ENCODE results near the gene ROMO1. TPM values are rescaled to one million over a fixed set of nuclear protein-coding genes. Genes with fewer than 3 reads are reported as not detected.

Gene ROMO1
- 146 TPM for total RNA-seq

DNA sequence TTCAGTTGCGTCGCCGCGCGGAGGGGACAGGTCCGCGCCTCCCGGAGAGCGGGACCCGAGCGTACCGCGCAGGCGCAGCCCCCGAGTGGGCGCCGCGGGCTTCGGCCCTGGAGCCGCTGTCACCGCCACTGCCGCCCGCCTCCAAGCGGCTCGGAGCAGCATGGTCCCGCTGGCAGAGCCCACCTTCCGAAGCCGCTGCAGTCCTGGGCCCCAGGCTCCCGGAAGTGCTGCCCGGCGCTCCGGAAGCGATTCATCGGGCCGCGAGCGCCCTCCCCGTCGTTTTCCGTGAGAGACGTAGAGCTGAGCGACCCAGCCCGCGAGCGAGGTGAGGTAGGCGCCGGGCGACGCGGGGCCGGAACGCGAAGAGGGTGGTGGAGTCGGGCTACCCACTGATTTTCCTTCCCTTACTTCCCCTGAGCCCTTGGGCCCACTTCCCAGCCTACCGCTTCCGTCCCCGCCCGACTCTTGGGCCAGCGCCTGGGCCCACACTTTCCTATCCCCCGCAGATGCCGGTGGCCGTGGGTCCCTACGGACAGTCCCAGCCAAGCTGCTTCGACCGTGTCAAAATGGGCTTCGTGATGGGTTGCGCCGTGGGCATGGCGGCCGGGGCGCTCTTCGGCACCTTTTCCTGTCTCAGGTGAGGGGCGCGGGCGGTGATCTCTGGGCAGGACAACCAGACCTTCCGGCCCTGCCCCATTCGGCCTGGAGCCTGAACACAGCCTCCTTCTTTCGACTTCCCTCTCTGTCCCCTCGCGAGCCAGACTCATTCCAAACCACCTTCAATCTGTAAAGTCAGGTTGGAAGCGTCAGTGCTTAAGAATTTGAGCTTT is at the start of gene ROMO1, which contains the start of gene NFS1:
ROMO1 (plus strand) TSS at position 279 of the 830 bp plus-strand sequence; CDS start at position 507, 228 bp downstream.
NFS1 (minus strand) TSS at position 226 of the 830 bp plus-strand sequence; CDS start at position 162, 64 bp downstream.
- peak; percentile 75 to 96 (median 95) for DNase-seq (ENCODE audit: low read depth in 2 of 3, low spot score in 2 of 3)

DNA sequence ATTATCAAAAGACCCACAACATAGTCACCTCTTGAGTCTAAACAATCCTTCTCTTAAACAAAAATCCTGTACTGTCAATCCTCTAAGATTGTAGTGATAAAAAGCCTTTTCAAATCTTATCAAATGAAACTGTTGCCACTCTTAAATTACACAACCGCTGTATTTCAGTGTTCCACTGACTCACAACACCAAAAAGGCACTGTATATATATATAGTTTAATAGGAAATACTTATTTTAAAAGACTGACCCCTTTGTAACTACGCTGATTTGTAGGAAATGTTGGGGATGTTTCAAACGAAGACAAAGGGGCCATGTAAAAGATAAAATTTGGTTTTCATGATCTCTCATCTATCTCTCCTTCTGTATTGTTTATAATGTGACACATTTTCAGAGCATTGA is 48.6 kb upstream of the ROMO1 start:
- no peak for DNase-seq (ENCODE audit: low read depth in 2 of 3, low spot score in 2 of 3)

DNA sequence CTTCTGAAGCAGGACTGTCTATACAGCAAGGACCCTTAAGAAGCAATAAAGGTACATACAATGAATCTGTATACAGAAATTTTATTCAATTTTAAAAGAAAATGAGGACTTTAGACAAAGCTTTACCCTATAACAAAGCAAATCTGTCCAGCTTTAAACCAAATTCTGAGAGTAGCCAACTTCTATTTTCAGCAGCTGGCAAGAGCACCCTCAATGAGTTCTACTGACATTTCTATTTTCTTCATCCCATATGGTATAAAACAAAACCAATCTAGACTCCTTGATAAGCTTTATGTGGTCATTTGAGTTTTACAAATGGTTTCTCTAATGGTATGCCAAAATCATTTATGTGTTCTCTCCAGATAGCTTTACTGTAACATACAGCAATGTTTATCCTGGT is 47.2 kb upstream of the ROMO1 start:
- DNase-seq (ENCODE audit: low read depth in 2 of 3, low spot score in 2 of 3) = no peak

DNA sequence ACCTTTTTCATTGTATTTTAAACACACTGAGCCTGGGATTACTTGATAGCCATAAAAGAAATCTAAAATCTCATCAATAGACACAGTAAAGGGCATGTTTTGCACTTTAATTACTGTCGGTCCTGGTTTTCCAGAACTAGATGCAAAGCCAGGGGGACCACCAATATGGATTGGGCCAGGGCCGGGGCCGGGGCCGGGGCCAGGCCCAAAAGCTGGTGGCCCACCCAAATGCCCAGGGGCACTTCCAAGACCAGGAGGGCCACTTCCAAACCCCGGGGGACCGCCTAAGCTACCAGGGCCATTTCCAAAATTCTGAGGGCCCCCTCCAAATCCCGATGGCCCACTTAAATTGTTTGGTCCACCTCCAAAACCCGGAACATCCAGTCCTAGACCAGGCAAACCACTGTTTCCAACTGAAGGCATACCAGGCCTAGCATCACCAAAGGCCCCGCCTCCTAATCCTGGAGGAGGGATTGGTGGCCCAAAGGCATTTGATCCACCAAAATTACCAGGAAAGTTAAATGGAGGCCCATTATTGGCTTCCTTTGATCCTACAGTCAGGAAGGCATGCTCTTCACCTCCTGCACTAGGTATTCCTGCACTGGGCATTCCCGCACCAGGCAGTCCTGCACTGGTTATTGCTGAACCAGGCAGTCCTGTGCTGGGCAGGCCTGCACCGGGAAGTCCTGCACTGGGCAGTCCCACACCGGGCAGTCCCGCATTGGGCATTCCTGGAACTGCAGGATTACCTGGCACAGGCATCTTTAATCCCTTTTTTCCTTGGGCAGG is 46.4 kb upstream of the ROMO1 start:
- no peak for DNase-seq (ENCODE audit: low read depth in 2 of 3, low spot score in 2 of 3)

DNA sequence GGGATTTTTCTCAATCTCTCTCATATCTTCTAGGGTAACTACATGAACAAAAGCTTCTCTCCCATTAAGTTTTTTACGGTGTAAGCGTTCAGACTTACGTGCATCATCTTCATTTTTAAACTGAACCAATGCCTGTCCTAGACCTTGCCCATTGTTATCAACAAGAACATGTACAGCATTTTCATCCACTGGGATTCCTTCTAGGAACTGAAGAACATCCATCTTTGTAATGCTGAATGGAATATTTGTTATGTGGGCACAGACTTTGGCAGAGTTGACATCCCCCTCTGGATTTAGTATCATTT is 45.8 kb upstream of the ROMO1 start:
- DNase-seq (ENCODE audit: low read depth in 2 of 3, low spot score in 2 of 3) = no peak

DNA sequence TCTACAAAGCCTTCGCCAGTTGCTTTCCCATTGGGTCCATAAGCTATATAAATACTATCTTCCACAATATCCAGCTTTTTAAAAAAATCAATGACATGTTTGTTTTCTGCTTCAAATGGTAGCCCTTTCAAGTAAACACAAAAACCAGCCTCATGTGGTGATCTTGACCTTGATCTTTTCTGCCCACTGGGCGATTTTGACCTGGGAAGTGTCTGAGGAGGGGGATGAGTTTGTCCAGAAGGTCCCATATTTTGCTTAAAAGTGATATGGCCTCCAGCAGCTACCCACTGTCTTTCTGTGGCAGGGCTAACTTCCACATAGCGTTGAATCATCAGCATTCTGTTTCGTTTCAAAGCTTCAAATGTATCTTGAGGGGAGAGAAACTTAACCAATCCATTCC is 45.3 kb upstream of the ROMO1 start:
- DNase-seq (ENCODE audit: low read depth in 2 of 3, low spot score in 2 of 3) = no peak

DNA sequence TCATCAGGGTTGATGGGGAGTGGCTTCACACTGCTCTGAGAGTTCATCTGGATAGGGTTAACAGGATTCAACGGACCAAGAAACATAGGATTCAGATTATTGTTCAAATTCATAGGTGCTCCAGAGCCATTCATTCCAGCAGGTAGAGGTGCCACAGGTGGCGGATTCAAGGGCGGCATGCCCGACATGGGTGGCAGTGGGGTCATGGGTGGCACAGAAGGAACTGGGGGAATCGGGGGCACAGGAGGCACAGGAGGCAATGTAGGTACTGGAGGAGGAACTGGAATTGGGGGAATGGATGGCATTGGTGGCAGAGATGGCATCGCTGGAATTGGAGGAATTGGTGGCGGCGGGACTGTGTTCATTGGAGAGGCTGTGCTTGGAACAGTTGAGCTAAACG is 44.8 kb upstream of the ROMO1 start:
- no peak for DNase-seq (ENCODE audit: low read depth in 2 of 3, low spot score in 2 of 3)

DNA sequence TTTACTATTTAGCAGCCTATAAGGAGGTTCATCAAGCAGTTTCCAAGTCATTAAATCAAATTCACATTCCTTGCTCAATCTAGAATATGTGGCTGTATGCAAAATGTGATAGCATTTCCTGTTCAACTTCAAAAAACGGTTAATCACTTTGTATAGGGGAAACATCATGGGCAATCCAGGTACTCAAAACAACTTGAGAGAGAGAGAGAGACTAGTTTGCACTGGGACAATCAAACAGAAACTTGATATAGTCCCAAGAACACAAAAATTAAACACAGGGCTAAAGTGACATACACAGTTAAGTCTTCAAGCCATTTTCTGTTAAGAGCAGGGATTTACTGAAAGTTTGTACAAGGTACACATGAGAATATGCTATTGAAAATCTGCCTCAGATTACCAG is 41.9 kb upstream of the ROMO1 start:
- peak in 2 of 3 donors; percentile 5 for DNase-seq (ENCODE audit: low read depth in 2 of 3, low spot score in 2 of 3)

DNA sequence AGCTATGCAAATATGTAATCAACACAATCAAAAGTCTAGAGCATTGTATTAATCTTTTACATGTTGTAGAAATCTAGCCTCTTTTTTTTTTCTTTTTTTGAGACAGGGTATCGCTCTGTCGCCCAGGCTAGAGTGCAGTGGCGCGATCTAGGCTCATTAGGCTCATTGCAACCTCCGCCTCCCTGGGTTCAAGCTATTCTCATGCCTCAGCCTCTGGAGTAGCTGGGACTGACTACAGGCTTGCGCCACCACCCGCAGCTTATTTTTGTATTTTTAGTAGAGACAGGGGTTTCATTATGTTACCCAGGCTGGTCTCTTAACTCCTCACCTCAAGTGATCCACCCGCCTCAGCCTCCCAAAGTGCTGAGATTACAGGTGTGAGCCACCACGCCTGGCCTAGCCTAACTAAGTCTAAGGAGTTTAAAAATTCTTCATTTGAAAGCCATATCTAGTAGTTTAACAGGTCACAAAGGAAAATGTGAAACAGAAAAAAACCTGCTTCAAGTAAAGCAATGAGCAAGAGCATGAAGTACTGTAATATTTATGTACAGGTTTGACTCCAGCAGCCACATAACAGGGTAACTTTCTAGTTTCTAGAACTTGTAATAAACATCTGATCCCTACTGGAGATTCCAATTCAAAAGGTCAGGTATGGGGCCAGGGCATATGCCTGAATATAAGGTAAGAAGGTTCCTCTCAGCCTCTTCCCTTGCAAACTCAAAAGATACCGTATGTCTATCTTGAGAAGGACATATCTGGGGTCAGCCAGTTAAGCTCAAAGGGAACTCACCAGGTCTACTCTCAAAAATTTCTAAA is 38.9 kb upstream of the ROMO1 start:
- DNase-seq (ENCODE audit: low read depth in 2 of 3, low spot score in 2 of 3) = no peak

DNA sequence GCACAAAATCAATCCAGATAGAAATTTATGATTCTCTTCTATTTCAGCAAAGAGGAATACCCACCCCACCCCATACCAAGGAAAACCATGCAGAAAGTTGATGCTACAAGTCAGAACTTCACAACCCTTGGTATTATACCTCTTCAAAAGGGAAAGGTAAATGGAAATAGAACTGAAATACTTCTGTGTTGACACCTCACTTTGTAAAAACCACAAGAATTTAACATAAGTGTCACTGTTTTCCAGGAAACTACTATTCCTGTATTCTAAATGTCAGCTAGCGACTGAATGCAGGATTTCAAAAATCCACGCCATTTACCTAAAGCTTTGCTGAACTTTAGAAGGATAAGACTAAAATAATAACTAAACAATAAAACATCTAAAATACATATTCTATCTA is 38.2 kb upstream of the ROMO1 start:
- DNase-seq (ENCODE audit: low read depth in 2 of 3, low spot score in 2 of 3) = no peak

DNA sequence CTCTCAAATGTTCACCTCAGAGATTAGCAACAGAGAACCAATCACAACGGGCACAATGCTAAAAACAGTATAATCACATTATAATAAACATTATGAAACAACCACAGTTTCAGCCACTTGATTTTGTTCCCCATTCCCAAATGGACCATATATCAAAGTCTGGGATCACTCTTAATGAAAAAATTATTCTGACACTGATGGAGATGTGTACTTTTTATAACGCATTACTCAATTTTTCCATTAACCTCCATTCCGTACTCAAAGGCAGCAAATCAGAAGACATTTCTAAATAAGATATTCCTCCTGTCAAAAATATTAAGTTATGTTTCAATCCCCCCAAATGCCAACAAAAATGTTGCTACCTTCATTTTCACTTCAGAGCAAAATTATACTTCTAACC is 37.3 kb upstream of the ROMO1 start:
- DNase-seq (ENCODE audit: low read depth in 2 of 3, low spot score in 2 of 3) = no peak

DNA sequence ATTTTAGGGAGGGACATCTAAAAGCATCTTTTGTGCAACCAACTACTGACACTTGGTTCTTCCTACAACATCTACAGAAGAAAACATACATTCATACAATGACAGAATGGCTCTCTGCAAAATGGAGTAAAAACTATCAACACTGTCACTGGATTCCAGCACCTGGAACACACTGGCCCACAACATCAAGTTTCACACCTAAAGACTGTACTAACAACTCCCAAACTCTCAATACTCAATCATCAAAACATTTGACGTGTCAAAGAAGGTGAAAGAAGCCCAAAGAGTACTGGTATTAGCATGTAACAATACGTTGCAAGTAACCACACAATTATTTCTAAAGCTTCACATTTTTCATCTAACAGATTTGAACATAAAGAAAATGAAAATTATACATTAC is 36.7 kb upstream of the ROMO1 start:
- no peak for DNase-seq (ENCODE audit: low read depth in 2 of 3, low spot score in 2 of 3)

DNA sequence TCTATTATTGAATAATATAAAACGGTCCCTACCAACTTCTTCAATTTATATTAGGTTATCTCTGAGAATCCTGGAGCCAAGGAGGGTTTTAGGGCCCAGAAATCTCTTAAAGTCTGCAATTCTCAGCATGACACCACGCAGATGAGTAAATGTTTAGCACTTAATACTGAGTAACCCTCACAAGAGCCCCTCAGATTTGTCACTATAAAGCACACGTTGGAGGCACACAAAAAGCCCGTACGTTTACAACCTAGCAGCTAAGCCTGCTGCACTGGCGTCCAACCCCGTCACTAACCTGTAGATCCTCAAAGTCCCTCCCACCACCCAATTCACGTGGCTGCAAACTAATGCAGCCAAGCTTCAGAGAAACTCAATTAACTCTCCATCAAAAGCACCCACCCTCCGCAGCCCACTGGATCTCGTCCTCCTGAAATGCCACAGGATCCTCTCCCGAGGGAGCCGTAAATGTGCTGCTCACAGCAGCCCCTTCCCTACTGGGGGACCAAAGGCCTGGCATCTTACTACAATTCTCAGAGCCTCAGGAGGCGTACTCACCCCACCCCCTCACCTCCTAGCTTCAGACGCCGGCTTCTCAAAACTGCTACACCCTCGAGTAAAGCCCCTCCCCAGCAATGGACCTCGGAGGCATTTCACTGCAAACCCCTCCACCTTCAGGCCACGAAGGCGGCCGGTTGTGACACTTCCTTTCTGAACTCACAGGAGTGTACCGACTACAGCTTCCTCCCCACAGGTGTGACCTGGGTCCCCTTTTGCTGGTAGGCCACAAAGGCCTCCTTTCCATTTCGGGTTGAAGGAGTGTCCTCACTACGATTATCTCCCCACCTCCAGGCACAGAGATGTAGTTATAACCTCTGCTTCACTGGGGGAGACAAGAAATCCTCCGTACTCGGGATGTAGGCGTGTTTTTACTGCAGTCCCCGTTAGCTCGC is 35.4 kb upstream of the ROMO1 start:
- DNase-seq (ENCODE audit: low read depth in 2 of 3, low spot score in 2 of 3) = peak; percentile 41 to 64 (median 60)

DNA sequence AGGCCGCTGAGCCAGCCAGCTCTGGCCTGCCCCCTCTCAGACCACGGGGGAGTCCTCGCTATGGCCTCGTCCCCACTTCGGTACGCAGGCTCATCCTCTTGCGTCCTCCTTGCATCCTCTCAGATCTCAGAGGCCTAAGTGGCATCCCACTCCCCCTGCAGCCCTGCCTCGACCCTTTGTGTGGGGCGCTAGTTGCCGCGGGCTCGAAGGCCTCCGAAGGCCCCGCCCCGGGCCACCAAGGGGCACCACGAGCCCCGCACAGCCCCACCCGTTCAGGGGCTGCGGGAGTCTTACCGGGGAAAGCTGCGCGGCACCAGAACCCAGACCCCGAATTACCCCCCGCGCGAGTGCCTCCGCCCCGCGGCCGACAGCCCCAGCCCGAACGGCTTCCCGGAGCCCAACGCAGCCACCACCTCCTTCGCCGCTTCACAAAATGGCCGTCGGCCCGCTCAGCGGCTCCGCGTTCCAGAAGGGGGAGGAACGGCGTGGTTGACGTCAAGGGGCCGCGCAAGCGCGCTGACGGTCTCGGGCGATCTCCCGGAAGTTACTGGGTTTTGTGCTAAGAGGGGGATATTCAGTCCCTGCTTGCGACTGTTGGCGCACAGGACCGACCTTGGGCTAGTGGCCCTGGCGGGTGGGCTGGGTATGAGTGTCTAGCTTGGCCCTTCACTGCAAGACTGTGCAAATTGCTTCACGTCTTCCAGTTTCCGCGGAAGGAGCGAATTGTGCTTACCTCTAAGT is 34.6 kb upstream of the ROMO1 start, which contains the start of the genes CPNE1 and RBM12:
CPNE1 (minus strand) TSS at position 435 of the 741 bp plus-strand sequence. CDS start 31,977 bp downstream, outside the sequence.
RBM12 (minus strand) TSS at position 435 of the 741 bp plus-strand sequence. CDS start 9,578 bp downstream, outside the sequence.
- DNase-seq (ENCODE audit: low read depth in 2 of 3, low spot score in 2 of 3) = peak; percentile 86 to 96 (median 94)

DNA sequence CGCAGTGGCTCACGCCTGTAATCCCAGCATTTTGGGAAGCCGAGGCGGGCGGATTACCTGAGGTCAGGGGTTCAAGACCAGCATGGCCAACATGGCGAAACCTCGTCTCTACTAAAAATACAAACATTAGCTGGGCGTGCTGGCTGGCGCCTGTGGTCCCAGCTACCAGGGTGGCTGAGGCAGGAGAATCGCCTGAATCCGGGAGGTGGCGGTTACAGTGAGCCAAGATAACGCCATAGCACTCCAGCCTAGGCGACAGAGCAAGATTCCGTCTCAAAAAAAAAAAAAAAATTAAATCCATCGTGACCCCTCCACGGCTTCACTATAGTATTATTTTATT is 33.3 kb upstream of the ROMO1 start:
- no peak for DNase-seq (ENCODE audit: low read depth in 2 of 3, low spot score in 2 of 3)

DNA sequence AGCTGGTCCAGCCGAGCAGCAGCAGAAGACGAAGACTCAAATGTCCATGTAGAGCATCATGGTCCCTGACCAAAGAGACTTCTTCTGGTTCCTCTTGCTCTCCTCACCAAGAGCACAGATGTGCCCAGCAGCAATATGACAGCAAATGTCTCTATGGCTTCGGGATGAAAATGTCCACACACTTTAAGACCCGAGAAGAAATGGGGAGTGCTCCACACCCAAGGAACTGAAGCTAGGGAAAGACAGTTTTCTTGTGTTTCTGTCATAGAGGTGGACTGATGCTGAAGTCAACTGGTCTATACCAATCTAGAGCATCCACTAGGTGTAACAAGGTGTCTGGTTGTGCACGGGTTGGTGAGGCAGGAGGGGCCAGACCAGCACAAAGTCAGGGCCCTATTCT is 30.0 kb upstream of the ROMO1 start:
- no peak for DNase-seq (ENCODE audit: low read depth in 2 of 3, low spot score in 2 of 3)

DNA sequence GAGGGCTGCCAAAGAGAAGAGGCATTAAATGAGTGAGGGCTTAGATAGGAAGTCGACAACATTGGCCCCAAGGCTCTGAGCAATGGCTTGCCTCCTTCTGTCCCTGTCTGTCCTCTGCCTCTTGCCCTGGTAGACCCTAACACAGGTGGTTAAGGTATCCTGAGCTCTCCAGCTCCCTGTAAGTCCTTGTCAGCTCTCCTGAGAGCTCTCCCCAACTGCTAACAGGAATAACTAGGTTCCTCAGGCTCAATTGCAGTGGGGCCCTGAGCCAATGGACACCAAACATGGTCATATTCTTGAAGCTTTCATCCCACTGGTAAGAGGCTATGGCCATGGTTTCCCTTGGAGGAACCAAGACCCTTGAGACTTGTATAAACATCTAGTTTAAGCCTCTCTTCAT is 29.5 kb upstream of the ROMO1 start:
- no peak for DNase-seq (ENCODE audit: low read depth in 2 of 3, low spot score in 2 of 3)

DNA sequence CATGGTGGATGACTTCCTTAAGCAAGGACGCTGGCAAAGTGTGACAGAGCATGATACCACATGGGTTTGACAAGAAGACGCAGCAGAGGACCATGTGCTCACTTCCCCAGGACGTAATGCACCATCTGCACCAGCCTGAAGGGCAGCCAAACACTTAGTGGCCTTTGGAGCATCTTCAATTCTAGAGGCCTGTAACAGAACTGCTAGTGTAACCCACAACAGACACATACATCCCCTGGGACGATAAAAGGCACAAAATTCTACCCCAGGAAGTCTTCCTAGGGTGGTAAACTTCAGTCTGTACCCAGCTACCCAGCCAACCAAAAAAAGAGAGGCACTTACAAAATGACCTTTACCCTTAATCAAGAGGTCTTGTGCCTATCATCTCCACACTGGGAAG is 25.3 kb upstream of the ROMO1 start:
- DNase-seq (ENCODE audit: low read depth in 2 of 3, low spot score in 2 of 3) = no peak

DNA sequence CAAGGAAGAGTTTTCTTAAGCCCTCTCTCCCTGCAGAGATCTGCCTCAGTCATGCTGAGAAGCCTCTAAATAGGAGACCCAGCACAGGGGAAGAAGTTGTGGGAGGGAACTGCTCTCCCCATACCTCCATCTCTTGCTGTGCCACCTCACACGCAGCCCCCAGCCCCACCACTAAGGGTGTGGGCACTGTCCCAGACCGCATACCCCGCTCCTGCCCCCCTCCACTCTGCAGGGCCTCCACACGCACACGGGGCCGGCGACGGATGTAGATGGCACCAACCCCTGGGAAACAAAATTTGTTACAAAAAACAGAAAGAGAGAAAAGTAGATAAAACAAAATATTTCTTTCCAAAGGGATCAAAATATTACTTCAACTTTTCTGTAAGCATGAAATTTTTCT is 24.3 kb upstream of the ROMO1 start:
- DNase-seq (ENCODE audit: low read depth in 2 of 3, low spot score in 2 of 3) = no peak
